GM23338 (cell line): ENCODE data around the gene TBC1D10B.
"Not testable (repeated sequence)": the region's sequence is repeated elsewhere in the genome, so short reads cannot be mapped to it uniquely, and the experiment has no call there.

Experiments used
- CREB1 ChIP-seq: fragments of 250-450 bp; sonication (Bioruptor Pico); IDR thresholded peaks from 2 replicates; pipeline ENCODE4 v1.5.0; 2020; ENCODE audit warnings: low read depth, mild to moderate bottlenecking, moderate library complexity
- EZH2 ChIP-seq: fragments of 200-600 bp; sonication (generic); IDR thresholded peaks from one replicate; pipeline ENCODE4 v1.8.0; 2017; ENCODE audit warnings: antibody characterized with exemption, mild to moderate bottlenecking, low read depth; ENCODE audit not compliant: unreplicated experiment
- EZH2phosphoT487 ChIP-seq: fragments of 200-600 bp; sonication (generic); IDR thresholded peaks from one replicate; pipeline ENCODE4 v1.8.1; 2018; ENCODE audit warnings: antibody characterized with exemption; ENCODE audit not compliant: unreplicated experiment
- TF ChIP-seq, protein P1 (sequence below): IDR thresholded peaks from one replicate; pipeline ENCODE4 v1.6.1; 2018; ENCODE audit warnings: antibody characterized with exemption; ENCODE audit not compliant: unreplicated experiment
- TF ChIP-seq, protein P2 (sequence below), 2 experiments: fragments of 200-600 bp in 1 of 2; sonication (generic) in 1 of 2; conservative IDR thresholded peaks; 2 replicates each; pipeline versions ENCODE4 v1.5.1 to v1.6.1; 2016 to 2017; ENCODE audit warnings: antibody characterized with exemption in 2 of 2, low read depth in 2 of 2, mild to moderate bottlenecking in 2 of 2, moderate library complexity in 1 of 2

DNA sequence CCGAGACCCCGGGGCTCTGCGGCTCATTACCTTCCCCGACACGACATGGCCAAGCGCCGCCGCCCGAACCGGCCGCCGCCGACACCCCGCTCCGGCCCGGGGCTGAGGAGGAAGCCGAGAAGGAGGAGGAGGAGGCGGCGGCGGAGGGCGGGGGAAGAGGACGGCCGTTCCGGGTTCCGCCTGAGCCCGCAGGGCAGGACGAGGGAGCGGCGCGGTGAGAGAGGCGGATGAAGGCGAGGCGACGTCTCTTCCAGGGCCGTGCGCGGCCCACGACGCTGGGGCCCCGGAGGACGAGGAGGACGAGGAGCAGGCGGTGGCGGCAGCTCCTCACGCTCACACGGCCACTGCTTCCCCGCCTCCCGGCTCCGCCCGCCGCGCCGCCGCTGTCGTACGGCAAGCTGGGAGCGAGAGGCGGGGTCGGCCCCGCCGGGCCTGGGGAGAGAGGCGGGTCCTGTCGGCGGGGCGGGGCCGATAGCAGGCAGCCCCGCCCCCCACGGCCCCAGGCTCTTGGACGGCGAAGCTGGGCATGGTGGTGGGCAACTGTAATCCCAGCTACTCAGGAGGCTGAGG lies 35.2 kb downstream of the TBC1D10B start:
- not testable (repeated sequence) for TF ChIP-seq EZH2; EZH2phosphoT487; CREB1 (CRISPR knock-in tag)
- TF ChIP-seq, protein P1, sequence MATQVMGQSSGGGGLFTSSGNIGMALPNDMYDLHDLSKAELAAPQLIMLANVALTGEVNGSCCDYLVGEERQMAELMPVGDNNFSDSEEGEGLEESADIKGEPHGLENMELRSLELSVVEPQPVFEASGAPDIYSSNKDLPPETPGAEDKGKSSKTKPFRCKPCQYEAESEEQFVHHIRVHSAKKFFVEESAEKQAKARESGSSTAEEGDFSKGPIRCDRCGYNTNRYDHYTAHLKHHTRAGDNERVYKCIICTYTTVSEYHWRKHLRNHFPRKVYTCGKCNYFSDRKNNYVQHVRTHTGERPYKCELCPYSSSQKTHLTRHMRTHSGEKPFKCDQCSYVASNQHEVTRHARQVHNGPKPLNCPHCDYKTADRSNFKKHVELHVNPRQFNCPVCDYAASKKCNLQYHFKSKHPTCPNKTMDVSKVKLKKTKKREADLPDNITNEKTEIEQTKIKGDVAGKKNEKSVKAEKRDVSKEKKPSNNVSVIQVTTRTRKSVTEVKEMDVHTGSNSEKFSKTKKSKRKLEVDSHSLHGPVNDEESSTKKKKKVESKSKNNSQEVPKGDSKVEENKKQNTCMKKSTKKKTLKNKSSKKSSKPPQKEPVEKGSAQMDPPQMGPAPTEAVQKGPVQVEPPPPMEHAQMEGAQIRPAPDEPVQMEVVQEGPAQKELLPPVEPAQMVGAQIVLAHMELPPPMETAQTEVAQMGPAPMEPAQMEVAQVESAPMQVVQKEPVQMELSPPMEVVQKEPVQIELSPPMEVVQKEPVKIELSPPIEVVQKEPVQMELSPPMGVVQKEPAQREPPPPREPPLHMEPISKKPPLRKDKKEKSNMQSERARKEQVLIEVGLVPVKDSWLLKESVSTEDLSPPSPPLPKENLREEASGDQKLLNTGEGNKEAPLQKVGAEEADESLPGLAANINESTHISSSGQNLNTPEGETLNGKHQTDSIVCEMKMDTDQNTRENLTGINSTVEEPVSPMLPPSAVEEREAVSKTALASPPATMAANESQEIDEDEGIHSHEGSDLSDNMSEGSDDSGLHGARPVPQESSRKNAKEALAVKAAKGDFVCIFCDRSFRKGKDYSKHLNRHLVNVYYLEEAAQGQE = not testable (repeated sequence)
- TF ChIP-seq, protein P2, sequence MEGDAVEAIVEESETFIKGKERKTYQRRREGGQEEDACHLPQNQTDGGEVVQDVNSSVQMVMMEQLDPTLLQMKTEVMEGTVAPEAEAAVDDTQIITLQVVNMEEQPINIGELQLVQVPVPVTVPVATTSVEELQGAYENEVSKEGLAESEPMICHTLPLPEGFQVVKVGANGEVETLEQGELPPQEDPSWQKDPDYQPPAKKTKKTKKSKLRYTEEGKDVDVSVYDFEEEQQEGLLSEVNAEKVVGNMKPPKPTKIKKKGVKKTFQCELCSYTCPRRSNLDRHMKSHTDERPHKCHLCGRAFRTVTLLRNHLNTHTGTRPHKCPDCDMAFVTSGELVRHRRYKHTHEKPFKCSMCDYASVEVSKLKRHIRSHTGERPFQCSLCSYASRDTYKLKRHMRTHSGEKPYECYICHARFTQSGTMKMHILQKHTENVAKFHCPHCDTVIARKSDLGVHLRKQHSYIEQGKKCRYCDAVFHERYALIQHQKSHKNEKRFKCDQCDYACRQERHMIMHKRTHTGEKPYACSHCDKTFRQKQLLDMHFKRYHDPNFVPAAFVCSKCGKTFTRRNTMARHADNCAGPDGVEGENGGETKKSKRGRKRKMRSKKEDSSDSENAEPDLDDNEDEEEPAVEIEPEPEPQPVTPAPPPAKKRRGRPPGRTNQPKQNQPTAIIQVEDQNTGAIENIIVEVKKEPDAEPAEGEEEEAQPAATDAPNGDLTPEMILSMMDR (conservative IDR thresholded peaks at IDR 0.05; ENCODE audit: low read depth in 2 of 2) = not testable (repeated sequence)
